Glutamatergic neuron (in vitro differentiated cells): ENCODE results near the gene SFMBT2. TPM values are rescaled to one million over a fixed set of nuclear protein-coding genes. Genes with fewer than 3 reads are reported as not detected.

Experiments
- DNase-seq: peaks from one replicate; pipeline ENCODE4 v3.0.0; 2022
- H3K27ac Mint-ChIP-seq: one replicate; pipeline ENCODE4 v1.8.0; 2020; ENCODE audit warnings: mild to moderate bottlenecking, mixed read lengths, inconsistent platforms; ENCODE audit not compliant: unreplicated experiment
- H3K27me3 Mint-ChIP-seq: one replicate; pipeline ENCODE4 v1.8.0; 2020; ENCODE audit warnings: mild to moderate bottlenecking, moderate library complexity, mixed read lengths, inconsistent platforms; ENCODE audit not compliant: unreplicated experiment
- H3K36me3 Mint-ChIP-seq: one replicate; pipeline ENCODE4 v1.8.0; 2020; ENCODE audit warnings: mild to moderate bottlenecking, mixed read lengths, inconsistent platforms; ENCODE audit not compliant: unreplicated experiment
- H3K4me1 Mint-ChIP-seq: one replicate; pipeline ENCODE4 v1.8.0; 2020; ENCODE audit warnings: mild to moderate bottlenecking, low read depth, mixed read lengths, inconsistent platforms; ENCODE audit not compliant: unreplicated experiment
- H3K4me3 Mint-ChIP-seq: one replicate; pipeline ENCODE4 v1.8.0; 2020; ENCODE audit warnings: mild to moderate bottlenecking, mixed read lengths, inconsistent platforms; ENCODE audit not compliant: unreplicated experiment
- H3K9me3 Mint-ChIP-seq: one replicate; pipeline ENCODE4 v1.8.0; 2020; ENCODE audit warnings: mild to moderate bottlenecking, moderate library complexity, mixed read lengths, inconsistent platforms; ENCODE audit not compliant: unreplicated experiment
- CTCF ChIP-seq: fragments of 200-600 bp; sonication (generic); IDR thresholded peaks from one replicate; pipeline ENCODE4 v1.5.0; 2021; ENCODE audit not compliant: partially characterized antibody, unreplicated experiment
- total RNA-seq: library from RNA; stranded (reverse); fragmentation: NEBNext Ultra II Directional; extraction: Animal tissue kit (Norgen Biotek cat#: 25700); gene quantifications from one replicate; pipeline ENCODE4 v1.2.1, GENCODE V29; 2021; ENCODE audit not compliant: unreplicated experiment

The SFMBT2 gene
- total RNA-seq, 1 donor from 2014 or later: 9.1 TPM

- TF ChIP-seq CTCF: no peak
- no peaks in the 10 kb centered on the region for H3K4me1 Mint-ChIP-seq
- H3K4me3 Mint-ChIP-seq: no peak overlapping the region
Measured at GRCh38 chr10:7269988-7270387, 140.8 kb downstream of the SFMBT2 start.

DNA sequence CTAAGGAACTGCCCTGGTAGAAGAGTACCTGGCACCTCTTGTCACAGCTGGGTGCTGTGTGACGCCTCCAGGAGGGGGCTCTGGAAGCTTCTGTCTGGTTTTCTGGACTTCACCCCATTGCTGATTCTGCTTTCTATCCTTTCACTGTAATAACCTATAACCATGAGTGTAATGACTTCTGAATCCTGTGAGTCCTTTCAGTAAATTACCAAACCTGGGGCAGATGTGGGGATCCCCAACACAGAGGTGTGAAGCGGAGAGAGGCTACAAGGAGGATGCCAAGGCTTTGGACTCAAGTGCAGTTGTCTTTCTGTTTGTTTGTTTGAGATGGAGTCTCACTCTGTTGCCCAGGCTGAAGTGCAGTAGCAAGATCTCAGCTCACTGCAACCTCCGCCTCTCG lies 143.7 kb downstream of the SFMBT2 start:
- no peaks in the 10 kb centered on the region for H3K27me3 Mint-ChIP-seq
- TF ChIP-seq CTCF: no peak
- peaks cover 2% of the 10 kb centered on the region for H3K9me3 Mint-ChIP-seq
- no peak for DNase-seq
- no peak overlapping the region for H3K27ac Mint-ChIP-seq
- no peak overlapping the region for H3K4me3 Mint-ChIP-seq
- peaks cover 3% of the 10 kb centered on the region for H3K4me1 Mint-ChIP-seq
- H3K36me3 Mint-ChIP-seq: no peaks in the 10 kb centered on the region

More at GRCh38 chr10:7269988-7270387, 140.8 kb downstream of the SFMBT2 start:
- Mint-ChIP-seq H3K27me3 (no peaks in the 10 kb centered on the region), H3K9me3 (peaks cover 3% of the 10 kb centered on the region), H3K27ac (no peak overlapping the region), H3K36me3 (no peaks in the 10 kb centered on the region)
- DNase-seq: no peak

GRCh38 chr10:7265396-7266123 lies 145.3 kb downstream of the SFMBT2 start:
- Mint-ChIP-seq H3K36me3 (no peaks in the 10 kb centered on the region), H3K27ac (no peak overlapping the region), H3K4me3 (no peak overlapping the region), H3K4me1 (peaks cover 3% of the 10 kb centered on the region), H3K9me3 (no peaks in the 10 kb centered on the region), H3K27me3 (no peaks in the 10 kb centered on the region)
- no peak for TF ChIP-seq CTCF
- no peak for DNase-seq

DNA sequence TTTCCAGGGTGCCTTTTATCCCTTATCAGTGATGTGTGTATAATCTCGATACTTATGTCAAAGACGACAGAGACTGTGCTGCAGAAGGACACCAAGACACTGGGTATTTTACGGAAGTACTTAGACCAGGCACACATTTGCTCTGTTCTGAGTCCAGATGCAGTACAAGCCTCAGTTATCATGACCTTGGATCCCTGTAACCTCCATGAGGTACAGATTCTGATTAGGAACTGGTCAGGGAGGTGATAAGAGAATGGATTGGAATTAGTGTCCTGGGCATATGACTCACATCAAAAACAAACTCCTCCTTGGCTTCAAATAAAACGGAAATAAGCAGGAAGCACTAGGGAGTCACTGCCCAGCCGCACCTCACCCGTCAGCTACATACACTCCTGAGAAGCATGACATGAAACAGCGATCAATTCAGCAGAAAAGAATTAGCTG lies 146.5 kb downstream of the SFMBT2 start:
- Mint-ChIP-seq H3K36me3 (no peaks in the 10 kb centered on the region), H3K4me3 (no peak overlapping the region), H3K4me1 (peaks cover 13% of the 10 kb centered on the region), H3K27ac (no peak overlapping the region), H3K9me3 (peaks cover 2% of the 10 kb centered on the region), H3K27me3 (no peaks in the 10 kb centered on the region)
- no peak for TF ChIP-seq CTCF
- no peak for DNase-seq

DNA sequence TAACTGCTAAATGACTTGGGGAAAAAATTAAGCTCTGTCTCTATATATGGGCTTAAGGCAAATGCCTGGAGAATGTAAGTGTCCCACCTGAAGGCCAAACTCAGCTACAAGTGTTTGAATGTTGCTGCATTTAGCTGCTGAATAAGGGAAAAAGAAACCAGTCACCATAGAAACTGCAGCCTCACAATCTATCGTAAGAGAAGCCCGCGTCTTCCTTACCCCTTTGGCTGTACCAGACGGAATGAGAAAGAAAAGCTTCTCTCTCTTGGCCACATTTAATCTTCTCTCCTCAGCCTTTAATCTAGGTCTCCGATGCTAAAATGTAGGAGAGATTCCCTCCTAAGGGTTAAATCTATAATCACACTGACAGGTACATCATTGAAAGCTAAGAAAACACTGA lies 147.2 kb downstream of the SFMBT2 start:
- no peak overlapping the region for H3K27ac Mint-ChIP-seq

More for the DNA sequence above, 147.2 kb downstream of the SFMBT2 start:
- no peak for DNase-seq
- Mint-ChIP-seq H3K36me3 (no peaks in the 10 kb centered on the region), H3K9me3 (peaks cover 2% of the 10 kb centered on the region), H3K4me3 (no peak overlapping the region), H3K27me3 (no peaks in the 10 kb centered on the region), H3K4me1 (peaks cover 13% of the 10 kb centered on the region)
- TF ChIP-seq CTCF: no peak
